Fibroblast of lung (primary cell): Measurements from ENCODE around the gene IPP. TPM values are rescaled to one million over a fixed set of nuclear protein-coding genes. Genes with fewer than 3 reads are reported as not detected.
"Not testable (repeated sequence)": the region's sequence is repeated elsewhere in the genome, so short reads cannot be mapped to it uniquely, and the experiment has no call there.

Source experiments
- DNase-seq, 2 donors: peaks; one replicate each; pipeline versions ENCODE4 v3.0.0 to v3.0.0-alpha.2; 2010; ENCODE audit warnings: low read depth in 2 of 2
- H2AFZ ChIP-seq: 2 replicates; pipeline ENCODE4 v1.5.1; 2012; ENCODE audit warnings: low read length, control low read depth, inconsistent platforms
- H3K27ac ChIP-seq: 2 replicates; pipeline ENCODE4 v1.5.1; 2011; ENCODE audit warnings: low read length, control low read depth; ENCODE audit not compliant: insufficient read depth
- H3K27me3 ChIP-seq: 2 replicates; pipeline ENCODE4 v1.5.1; 2011; ENCODE audit warnings: mild to moderate bottlenecking, low read length; ENCODE audit not compliant: control insufficient read depth, insufficient read depth
- H3K36me3 ChIP-seq: 2 replicates; pipeline ENCODE4 v1.5.1; 2011; ENCODE audit warnings: low read length; ENCODE audit not compliant: control insufficient read depth, insufficient read depth
- H3K4me1 ChIP-seq: 2 replicates; pipeline ENCODE4 v1.5.1; 2011; ENCODE audit warnings: low read length; ENCODE audit not compliant: control insufficient read depth, insufficient read depth; ENCODE audit errors: extremely low read depth
- H3K4me2 ChIP-seq: 2 replicates; pipeline ENCODE4 v1.5.1; 2011; ENCODE audit warnings: low read length, control low read depth; ENCODE audit not compliant: insufficient read depth; ENCODE audit errors: extremely low read depth
- H3K4me3 ChIP-seq, 4 experiments: fragments of 200-600 bp in 1 of 4; sonication (generic) in 1 of 4; replicated peaks in 1 of 4; 2 replicates each; pipeline ENCODE4 v1.5.1; 2011 to 2016; ENCODE audit warnings: low read length in 4 of 4, low read depth in 3 of 4, mild to moderate bottlenecking in 3 of 4, control low read depth in 2 of 4, inconsistent platforms in 1 of 4, mixed read lengths in 1 of 4; ENCODE audit not compliant: insufficient read depth in 1 of 4; ENCODE audit errors: control extremely low read depth in 1 of 4
- H3K79me2 ChIP-seq: 2 replicates; pipeline ENCODE4 v1.5.1; 2012; ENCODE audit warnings: mild to moderate bottlenecking, low read length, inconsistent platforms; ENCODE audit not compliant: control insufficient read depth, insufficient read depth
- H3K9ac ChIP-seq: 2 replicates; pipeline ENCODE4 v1.5.1; 2011; ENCODE audit warnings: mild to moderate bottlenecking, low read length, control low read depth; ENCODE audit not compliant: insufficient read depth
- H3K9me3 ChIP-seq: 2 replicates; pipeline ENCODE4 v1.5.1; 2012; ENCODE audit warnings: low read depth, low read length; ENCODE audit not compliant: control insufficient read depth, insufficient read depth
- H4K20me1 ChIP-seq: 2 replicates; pipeline ENCODE4 v1.5.1; 2011; ENCODE audit warnings: low read length; ENCODE audit not compliant: control insufficient read depth, insufficient read depth; ENCODE audit errors: extremely low read depth
- CTCF ChIP-seq, 2 donors: IDR thresholded peaks in 1 of 2; conservative IDR thresholded peaks in 1 of 2; 1 replicate in 1 of 2; 2 replicates in 1 of 2; pipeline ENCODE4 v1.5.1; 2011 to 2012; ENCODE audit warnings: low read length in 2 of 2, control low read depth in 1 of 2, inconsistent platforms in 1 of 2, low read depth in 1 of 2, mild to moderate bottlenecking in 1 of 2
- EZH2 ChIP-seq: IDR thresholded peaks from 2 replicates; pipeline ENCODE4 v1.5.1; 2012; ENCODE audit warnings: low read length, control low read depth, mild to moderate bottlenecking; ENCODE audit errors: missing control alignments
- polyA plus RNA-seq, 2 donors: library from polyadenylated mRNA; depleted of rRNA in 1 of 2; stranded (reverse) in 1 of 2; unstranded in 1 of 2; fragments of >200 nt; gene quantifications; 2 replicates each; pipeline ENCODE4 v1.2.1, GENCODE V29; 2011 to 2012; ENCODE audit warnings: missing spikeins in 1 of 2
- total RNA-seq: library from RNA; depleted of rRNA; stranded (reverse); fragments of >200 nt; gene quantifications from 2 replicates; pipeline ENCODE4 v1.2.1, GENCODE V29; 2014

The IPP gene
- total and polyA plus RNA-seq, 2 donors (not counting 1 experiment from before 2014, with no cell fraction given): 11.0 to 15.2 TPM

DNA sequence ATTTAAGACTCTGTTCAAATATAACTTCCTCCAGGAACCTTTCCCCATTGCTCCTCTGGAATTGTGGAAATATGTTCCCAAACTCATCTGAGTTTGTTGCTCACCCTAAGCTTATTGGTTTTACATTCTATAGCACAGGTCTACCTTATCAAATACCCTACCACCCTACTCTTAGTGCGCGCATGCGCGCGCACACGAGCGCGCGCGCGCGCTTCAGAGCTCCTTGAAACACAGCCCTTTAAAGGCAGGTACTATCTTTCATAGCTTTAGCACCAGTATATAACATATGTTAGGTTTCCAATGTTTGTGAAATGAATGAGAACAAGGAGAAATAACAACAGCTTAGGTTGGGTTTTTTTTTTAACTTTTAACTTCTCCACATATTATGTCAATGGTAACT lies 3.5 kb downstream of the IPP start:
- Histone ChIP-seq H3K36me3 (no peaks in the 10 kb centered on the region), H3K4me1 (peaks cover 2% of the 10 kb centered on the region), H3K4me3 (no peak overlapping the region), H2AFZ (no peak overlapping the region), H3K9me3 (no peaks in the 10 kb centered on the region), H3K9ac (no peak overlapping the region), H4K20me1 (no peaks in the 10 kb centered on the region), H3K27ac (no peak overlapping the region), H3K79me2 (peaks cover 2% of the 10 kb centered on the region), H3K27me3 (no peaks in the 10 kb centered on the region), H3K4me2 (no peak overlapping the region)
- DNase-seq: no peak
- TF ChIP-seq CTCF (conservative IDR thresholded peaks at IDR 0.05 in 1 of 2, IDR thresholded peaks at IDR 0.05 in 1 of 2; ENCODE audit: low read depth in 1 of 2, low read length in 2 of 2) (no peak), EZH2 (no peak)

GRCh38 chr1:45739641-45740156 lies 10.8 kb downstream of the IPP start:
- not testable (repeated sequence) for H4K20me1 ChIP-seq, H2AFZ ChIP-seq, H3K79me2 ChIP-seq, H3K36me3 ChIP-seq, H3K27me3 ChIP-seq, H3K4me3 ChIP-seq, H3K4me1 ChIP-seq, H3K27ac ChIP-seq, H3K4me2 ChIP-seq, DNase-seq, H3K9ac ChIP-seq, H3K9me3 ChIP-seq

DNA sequence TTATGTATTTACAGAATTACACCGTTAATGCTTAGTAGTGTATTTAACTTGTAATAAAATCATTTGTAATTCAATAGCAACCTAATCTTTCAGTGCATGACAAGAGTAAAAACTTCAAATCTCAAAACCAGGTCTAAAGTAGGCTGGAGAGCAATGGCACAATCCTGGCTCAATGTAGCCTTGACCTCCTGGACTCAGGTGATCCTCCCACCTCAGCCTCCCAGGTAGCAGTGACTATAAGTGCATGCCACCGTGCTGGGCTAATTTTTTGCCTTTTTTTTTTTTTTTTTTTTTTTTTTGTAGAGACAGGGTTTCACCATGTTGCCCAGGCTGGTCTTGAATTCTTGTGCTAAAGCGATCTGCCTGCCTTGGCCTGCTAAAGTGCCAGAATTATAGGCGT lies 11.3 kb downstream of the IPP start:
- no peaks in the 10 kb centered on the region for H4K20me1 ChIP-seq
- H3K27me3 ChIP-seq: no peaks in the 10 kb centered on the region
- H3K9ac ChIP-seq: no peak overlapping the region
- no peak overlapping the region for H3K4me3 ChIP-seq
- DNase-seq: no peak
- H3K36me3 ChIP-seq: no peaks in the 10 kb centered on the region
- H3K27ac ChIP-seq: no peak overlapping the region
- H3K79me2 ChIP-seq: no peaks in the 10 kb centered on the region
- H3K4me1 ChIP-seq: no peaks in the 10 kb centered on the region
- H2AFZ ChIP-seq: no peak overlapping the region
- TF ChIP-seq CTCF (conservative IDR thresholded peaks at IDR 0.05 in 1 of 2, IDR thresholded peaks at IDR 0.05 in 1 of 2; ENCODE audit: low read depth in 1 of 2, low read length in 2 of 2) (no peak), EZH2 (no peak)
- H3K9me3 ChIP-seq: no peaks in the 10 kb centered on the region
- H3K4me2 ChIP-seq: no peak overlapping the region
